HG02642 (cell line): ENCODE measurements around the gene MAPK7.
"Not testable (repeated sequence)": the region's sequence is repeated elsewhere in the genome, so short reads cannot be mapped to it uniquely, and the experiment has no call there.

Experiments
- ATAC-seq: cut with Tn5 transposase; IDR thresholded peaks from one replicate; pipeline ENCODE4 v1.9.1; 2021; ENCODE audit warnings: mild to moderate bottlenecking; ENCODE audit not compliant: unreplicated experiment, poor library complexity

MAPK7 gene

GRCh38 chr17:19342611-19343255 lies 35.6 kb upstream of the MAPK7 start:
- no peak for ATAC-seq

- ATAC-seq = no peak
These were observed 35.1 kb upstream of the MAPK7 start for GRCh38 chr17:19343256-19343630.

- ATAC-seq = no peak
These were observed 34.6 kb upstream of the MAPK7 start for GRCh38 chr17:19343671-19344151.

- no peak for ATAC-seq
These were observed 33.8 kb upstream of the MAPK7 start for GRCh38 chr17:19344311-19345066.

- ATAC-seq = no peak
These were observed 33.2 kb upstream of the MAPK7 start for GRCh38 chr17:19345067-19345460.

GRCh38 chr17:19345486-19346350 lies 32.6 kb upstream of the MAPK7 start:
- no peak for ATAC-seq

GRCh38 chr17:19346351-19347255 lies 31.7 kb upstream of the MAPK7 start:
- ATAC-seq = no peak

GRCh38 chr17:19347323-19348080 lies 30.8 kb upstream of the MAPK7 start:
- no peak for ATAC-seq

GRCh38 chr17:19348081-19348650 lies 30.1 kb upstream of the MAPK7 start:
- ATAC-seq = no peak

- no peak for ATAC-seq
These were observed 29.5 kb upstream of the MAPK7 start for GRCh38 chr17:19348806-19349205.

- ATAC-seq = not testable (repeated sequence)
These were observed 24.9 kb upstream of the MAPK7 start for GRCh38 chr17:19353401-19353800.

- ATAC-seq = no peak
These were observed 23.6 kb upstream of the MAPK7 start for GRCh38 chr17:19354748-19355147.

- no peak for ATAC-seq
These were observed 20.9 kb upstream of the MAPK7 start for GRCh38 chr17:19357351-19357750.

- no peak for ATAC-seq
These were observed 20.5 kb upstream of the MAPK7 start for GRCh38 chr17:19357761-19358160.

- ATAC-seq = no peak
These were observed 19.1 kb upstream of the MAPK7 start for GRCh38 chr17:19359151-19359550.

GRCh38 chr17:19359856-19360255 lies 18.4 kb upstream of the MAPK7 start:
- no peak for ATAC-seq

GRCh38 chr17:19360772-19361171 lies 17.5 kb upstream of the MAPK7 start:
- no peak for ATAC-seq

GRCh38 chr17:19361326-19361725 lies 17.0 kb upstream of the MAPK7 start:
- no peak for ATAC-seq

- ATAC-seq = no peak
These were observed 16.4 kb upstream of the MAPK7 start for GRCh38 chr17:19361944-19362276.
